Testis (tissue), 3 donors: Measurements from ENCODE around the gene SOX2. TPM values are rescaled to one million over a fixed set of nuclear protein-coding genes. Genes with fewer than 3 reads are reported as not detected.

ENCODE experiments used
- DNase-seq: peaks from one replicate; pipeline ENCODE4 v3.0.0-alpha.2; 2019
- H3K27ac ChIP-seq, 2 donors: fragments of 200-600 bp; sonication (generic); one replicate each; pipeline ENCODE4 v1.5.1; 2019
- H3K27me3 ChIP-seq: fragments of 200-600 bp; sonication (generic); one replicate; pipeline ENCODE4 v1.5.1; 2019
- H3K36me3 ChIP-seq: fragments of 200-600 bp; sonication (generic); one replicate; pipeline ENCODE4 v1.5.1; 2017; ENCODE audit warnings: low read depth; ENCODE audit errors: missing control alignments
- H3K4me1 ChIP-seq: fragments of 200-600 bp; sonication (generic); one replicate; pipeline ENCODE4 v1.5.1; 2019
- H3K4me3 ChIP-seq, 2 donors: fragments of 200-600 bp; sonication (generic); one replicate each; pipeline ENCODE4 v1.5.1; 2017 to 2019
- H3K9me3 ChIP-seq: fragments of 200-600 bp; sonication (generic); one replicate; pipeline ENCODE4 v1.5.1; 2017
- POLR2A ChIP-seq: fragments of 450-650 bp; IDR thresholded peaks from one replicate; pipeline ENCODE4 v1.6.1; 2017; ENCODE audit warnings: antibody characterized with exemption, mild to moderate bottlenecking, moderate library complexity
- WGBS, 2 donors: methylation state at CpG; one replicate each; pipeline ENCODE4 v1.1.5; 2018; 5-methylcytosine and 5-hydroxymethylcytosine counted together
- intact Hi-C: fragments of 100-400 bp; cut with DNase I; formaldehyde crosslinking; loops from one replicate; pipeline ENCODE4 v1.15.1; 2023; ENCODE audit warnings: low total_unique reads
- polyA plus RNA-seq: library from polyadenylated mRNA; stranded (reverse); fragments of 350-450 nt; fragmentation: Illumina TruSeq; extraction: RNeasy Lipid Tissue Mini Kit (QIAGEN cat#74804); gene quantifications from one replicate; pipeline ENCODE4 v1.2.3, GENCODE V29; 2014; ENCODE audit warnings: low read depth, low replicate concordance; ENCODE audit not compliant: insufficient read depth
- total RNA-seq, 2 donors: library from RNA; depleted of rRNA; stranded (reverse); fragments of >200 nt; gene quantifications; one replicate each; pipeline ENCODE4 v1.2.3, GENCODE V29; 2016
- TF ChIP-seq, protein P1 (sequence below), 3 experiments: fragments of 450-650 bp in 2 of 3; fragments of 200-600 bp in 1 of 3; sonication (generic) in 1 of 3; IDR thresholded peaks; one replicate each; pipeline ENCODE4 v1.5.1; 2016 to 2019; ENCODE audit warnings: antibody characterized with exemption in 3 of 3, mild to moderate bottlenecking in 2 of 3, moderate library complexity in 1 of 3

SOX2 gene
- total and polyA plus RNA-seq, 3 donors from 2014 or later, result 5.1 to 7.8 (median 7.2) TPM

DNA sequence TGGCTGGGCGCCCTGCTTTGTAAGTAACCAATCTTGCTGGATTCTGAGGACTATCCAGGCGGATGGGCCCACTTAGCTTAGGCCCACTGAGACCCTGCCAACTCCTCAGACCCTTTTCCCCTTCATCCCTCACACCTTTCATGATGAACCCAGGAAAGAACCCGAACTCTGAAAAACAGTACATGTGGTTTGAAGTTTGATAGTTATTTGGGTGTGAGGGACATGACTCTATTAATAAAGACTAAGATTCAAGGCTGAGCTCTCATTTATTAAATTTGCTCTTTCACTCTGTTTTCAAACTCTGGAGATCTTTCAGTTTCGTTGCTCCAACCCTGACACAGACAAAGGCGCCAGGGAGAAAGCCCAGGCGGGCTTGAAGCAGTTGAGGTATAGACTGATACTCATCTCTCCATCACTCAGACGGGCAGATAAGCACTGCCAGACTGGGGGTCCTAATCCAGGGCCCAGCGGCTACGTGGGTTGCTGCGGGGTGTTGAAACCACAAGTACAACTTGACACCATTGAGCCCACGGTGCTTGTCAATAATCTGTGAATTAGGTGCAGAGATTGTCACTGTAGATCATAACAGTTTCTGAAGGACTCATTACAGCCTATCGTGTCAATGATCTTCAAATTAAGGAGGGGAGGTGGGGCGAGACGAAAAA is 7.2 kb upstream of the SOX2 start:
- H3K4me1 ChIP-seq, result peaks cover 5% of the 10 kb centered on the region
- no peak overlapping the region for H3K27ac ChIP-seq
- 5 to 6% methylated on average over 13 to 14 of the region's 14 CpGs for WGBS, 2 donors
- H3K27me3 ChIP-seq, result peaks cover 4% of the 10 kb centered on the region
- no peaks in the 10 kb centered on the region for H3K36me3 ChIP-seq
- no peak for DNase-seq
- intact Hi-C loops, result loop anchor here (10.0 kb wide), 1 partner anchor 790 kb away; the partner anchor contains the start of gene FXR1
- H3K4me3 ChIP-seq, result no peak overlapping the region
- H3K9me3 ChIP-seq, result no peaks in the 10 kb centered on the region
- TF ChIP-seq, protein P1, sequence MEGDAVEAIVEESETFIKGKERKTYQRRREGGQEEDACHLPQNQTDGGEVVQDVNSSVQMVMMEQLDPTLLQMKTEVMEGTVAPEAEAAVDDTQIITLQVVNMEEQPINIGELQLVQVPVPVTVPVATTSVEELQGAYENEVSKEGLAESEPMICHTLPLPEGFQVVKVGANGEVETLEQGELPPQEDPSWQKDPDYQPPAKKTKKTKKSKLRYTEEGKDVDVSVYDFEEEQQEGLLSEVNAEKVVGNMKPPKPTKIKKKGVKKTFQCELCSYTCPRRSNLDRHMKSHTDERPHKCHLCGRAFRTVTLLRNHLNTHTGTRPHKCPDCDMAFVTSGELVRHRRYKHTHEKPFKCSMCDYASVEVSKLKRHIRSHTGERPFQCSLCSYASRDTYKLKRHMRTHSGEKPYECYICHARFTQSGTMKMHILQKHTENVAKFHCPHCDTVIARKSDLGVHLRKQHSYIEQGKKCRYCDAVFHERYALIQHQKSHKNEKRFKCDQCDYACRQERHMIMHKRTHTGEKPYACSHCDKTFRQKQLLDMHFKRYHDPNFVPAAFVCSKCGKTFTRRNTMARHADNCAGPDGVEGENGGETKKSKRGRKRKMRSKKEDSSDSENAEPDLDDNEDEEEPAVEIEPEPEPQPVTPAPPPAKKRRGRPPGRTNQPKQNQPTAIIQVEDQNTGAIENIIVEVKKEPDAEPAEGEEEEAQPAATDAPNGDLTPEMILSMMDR (IDR thresholded peaks at IDR 0.05), result no peak
- TF ChIP-seq POLR2A, result no peak

GRCh38 chr3:181705086-181705480 is 6.6 kb upstream of the SOX2 start:
- 5 to 6% methylated on average over 8 of the region's 8 CpGs for WGBS, 2 donors
- no peak overlapping the region for H3K4me3 ChIP-seq
- H3K27me3 ChIP-seq, result peaks cover 4% of the 10 kb centered on the region
- intact Hi-C loops, result loop anchor here (10.0 kb wide), 1 partner anchor 790 kb away; the partner anchor contains the start of gene FXR1
- no peak for DNase-seq
- no peaks in the 10 kb centered on the region for H3K9me3 ChIP-seq
- peaks cover 5% of the 10 kb centered on the region for H3K4me1 ChIP-seq
- no peak for TF ChIP-seq POLR2A
- TF ChIP-seq, protein P1 (IDR thresholded peaks at IDR 0.05), result no peak
- no peak overlapping the region for H3K27ac ChIP-seq
- H3K36me3 ChIP-seq, result no peaks in the 10 kb centered on the region

DNA sequence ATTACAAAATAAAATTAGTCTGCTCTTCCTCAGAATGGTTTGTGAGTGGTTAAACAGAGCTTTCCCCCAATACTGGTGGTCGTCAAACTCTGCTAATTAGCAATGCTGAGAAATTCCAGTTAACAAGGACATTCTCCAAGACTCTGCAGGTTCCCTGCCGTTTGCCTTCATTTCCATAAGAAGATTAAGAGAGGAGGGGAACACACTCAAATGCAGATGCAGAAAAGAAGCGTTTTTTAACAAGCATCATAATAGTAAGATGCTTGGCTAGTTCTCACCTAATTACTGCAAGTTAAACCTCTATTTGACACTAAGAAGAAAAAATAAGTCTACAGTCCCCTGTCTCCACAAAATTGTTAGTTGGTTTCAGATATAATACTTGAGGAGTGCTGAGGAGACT is 3.7 kb upstream of the SOX2 start:
- Histone ChIP-seq H3K9me3 (no peaks in the 10 kb centered on the region), H3K4me3 (no peak overlapping the region), H3K36me3 (no peaks in the 10 kb centered on the region), H3K4me1 (peaks cover 8% of the 10 kb centered on the region), H3K27me3 (peaks cover 4% of the 10 kb centered on the region), H3K27ac (no peak overlapping the region)
- DNase-seq, result no peak
- intact Hi-C loops, result loop anchor here (10.0 kb wide), 1 partner anchor 793 kb away; the partner anchor contains the start of gene FXR1
- no peak for TF ChIP-seq POLR2A
- TF ChIP-seq, protein P1 (IDR thresholded peaks at IDR 0.05), result no peak
- 25 to 42% methylated on average over 3 of the region's 3 CpGs for WGBS, 2 donors

GRCh38 chr3:181709537-181710279 is 2.0 kb upstream of the SOX2 start:
- Histone ChIP-seq H3K27me3 (peaks cover 4% of the 10 kb centered on the region), H3K27ac (no peak overlapping the region), H3K36me3 (no peaks in the 10 kb centered on the region), H3K9me3 (no peaks in the 10 kb centered on the region), H3K4me1 (peaks cover 8% of the 10 kb centered on the region), H3K4me3 (no peak overlapping the region)
- DNase-seq, result peak; percentile 92
- TF ChIP-seq, protein P1 (IDR thresholded peaks at IDR 0.05), result peak; percentile 68 to 93 (median 80)
- no peak for TF ChIP-seq POLR2A
- 4 to 6% methylated on average over 16 of the region's 16 CpGs for WGBS, 2 donors
- intact Hi-C loops, result loop anchor here (10.0 kb wide), 2 partner anchors 795 to 975 kb away; partner anchors contain the start of gene FXR1
